ENCODE data around the gene CCDC18.

The CCDC18 gene

GRCh38 chr1:93199150-93199549, 18.6 kb downstream of the CCDC18 start:
- Mint-ChIP-seq H3K36me3 (ENCODE audit: low read depth) (peaks cover 18% of the 10 kb centered on the region), H3K27ac (no peak overlapping the region), H3K9me3 (no peaks in the 10 kb centered on the region), H3K4me3 (no peak overlapping the region), H3K4me1 (no peaks in the 10 kb centered on the region), H3K27me3 (ENCODE audit: low read depth) (no peaks in the 10 kb centered on the region)
- TF ChIP-seq CTCF (IDR thresholded peaks at IDR 0.05; ENCODE audit: unreplicated experiment in 3 of 3) = no peak

GRCh38 chr1:93200086-93200620, 19.6 kb downstream of the CCDC18 start:
- Mint-ChIP-seq H3K4me3 (no peak overlapping the region), H3K9me3 (no peaks in the 10 kb centered on the region), H3K27me3 (ENCODE audit: low read depth) (no peaks in the 10 kb centered on the region), H3K36me3 (ENCODE audit: low read depth) (peaks cover 15% of the 10 kb centered on the region), H3K27ac (no peak overlapping the region), H3K4me1 (no peaks in the 10 kb centered on the region)
- TF ChIP-seq CTCF (IDR thresholded peaks at IDR 0.05; ENCODE audit: unreplicated experiment in 3 of 3) = no peak

GRCh38 chr1:93200714-93201113, 20.2 kb downstream of the CCDC18 start:
- TF ChIP-seq CTCF (IDR thresholded peaks at IDR 0.05; ENCODE audit: unreplicated experiment in 3 of 3) = no peak
- Mint-ChIP-seq H3K4me3 (no peak overlapping the region), H3K27ac (no peak overlapping the region), H3K4me1 (no peaks in the 10 kb centered on the region), H3K27me3 (ENCODE audit: low read depth) (no peaks in the 10 kb centered on the region), H3K9me3 (no peaks in the 10 kb centered on the region), H3K36me3 (ENCODE audit: low read depth) (peaks cover 12% of the 10 kb centered on the region)

GRCh38 chr1:93205892-93206566, 25.5 kb downstream of the CCDC18 start:
- no peak overlapping the region for H3K27ac Mint-ChIP-seq
- H3K27me3 Mint-ChIP-seq (ENCODE audit: low read depth) = no peaks in the 10 kb centered on the region
- H3K4me1 Mint-ChIP-seq = no peaks in the 10 kb centered on the region
- TF ChIP-seq CTCF (IDR thresholded peaks at IDR 0.05; ENCODE audit: unreplicated experiment in 3 of 3) = no peak
- no peaks in the 10 kb centered on the region for H3K9me3 Mint-ChIP-seq
- H3K36me3 Mint-ChIP-seq (ENCODE audit: low read depth) = peaks cover 9% of the 10 kb centered on the region
- no peak overlapping the region for H3K4me3 Mint-ChIP-seq

- H3K4me3 Mint-ChIP-seq = no peak overlapping the region
- no peaks in the 10 kb centered on the region for H3K9me3 Mint-ChIP-seq
- no peaks in the 10 kb centered on the region for H3K4me1 Mint-ChIP-seq
- peaks cover 9% of the 10 kb centered on the region for H3K36me3 Mint-ChIP-seq (ENCODE audit: low read depth)
- TF ChIP-seq CTCF (IDR thresholded peaks at IDR 0.05; ENCODE audit: unreplicated experiment in 3 of 3) = no peak
- no peaks in the 10 kb centered on the region for H3K27me3 Mint-ChIP-seq (ENCODE audit: low read depth)
- H3K27ac Mint-ChIP-seq = no peak overlapping the region
These were observed 26.0 kb downstream of the CCDC18 start for GRCh38 chr1:93206567-93206954.

GRCh38 chr1:93207211-93207610, 26.7 kb downstream of the CCDC18 start:
- H3K4me1 Mint-ChIP-seq = no peaks in the 10 kb centered on the region
- peaks cover 9% of the 10 kb centered on the region for H3K36me3 Mint-ChIP-seq (ENCODE audit: low read depth)
- H3K27ac Mint-ChIP-seq = no peak overlapping the region
- H3K9me3 Mint-ChIP-seq = no peaks in the 10 kb centered on the region
- no peak overlapping the region for H3K4me3 Mint-ChIP-seq
- no peaks in the 10 kb centered on the region for H3K27me3 Mint-ChIP-seq (ENCODE audit: low read depth)
- TF ChIP-seq CTCF (IDR thresholded peaks at IDR 0.05; ENCODE audit: unreplicated experiment in 3 of 3) = no peak
